MM.1S (cell line): Measurements from ENCODE around the gene PRKCE.

Experiments used
- EZH2 ChIP-seq: fragments of 300-600 bp; sonication (generic); optimal IDR thresholded peaks from 2 replicates; pipeline ENCODE3; 2017; ENCODE audit warnings: low read depth, mild to moderate bottlenecking, antibody characterized with exemption, low read length, mixed read lengths
- TF ChIP-seq, protein P1 (sequence below): fragments of 300-600 bp; sonication (generic); IDR thresholded peaks from 2 replicates; pipeline ENCODE4 v1.5.1; 2016; ENCODE audit warnings: antibody characterized with exemption, low read length, mixed read lengths

GRCh38 chr2:46227674-46228289 is 576.3 kb downstream of the PRKCE start:
- TF ChIP-seq, protein P1, sequence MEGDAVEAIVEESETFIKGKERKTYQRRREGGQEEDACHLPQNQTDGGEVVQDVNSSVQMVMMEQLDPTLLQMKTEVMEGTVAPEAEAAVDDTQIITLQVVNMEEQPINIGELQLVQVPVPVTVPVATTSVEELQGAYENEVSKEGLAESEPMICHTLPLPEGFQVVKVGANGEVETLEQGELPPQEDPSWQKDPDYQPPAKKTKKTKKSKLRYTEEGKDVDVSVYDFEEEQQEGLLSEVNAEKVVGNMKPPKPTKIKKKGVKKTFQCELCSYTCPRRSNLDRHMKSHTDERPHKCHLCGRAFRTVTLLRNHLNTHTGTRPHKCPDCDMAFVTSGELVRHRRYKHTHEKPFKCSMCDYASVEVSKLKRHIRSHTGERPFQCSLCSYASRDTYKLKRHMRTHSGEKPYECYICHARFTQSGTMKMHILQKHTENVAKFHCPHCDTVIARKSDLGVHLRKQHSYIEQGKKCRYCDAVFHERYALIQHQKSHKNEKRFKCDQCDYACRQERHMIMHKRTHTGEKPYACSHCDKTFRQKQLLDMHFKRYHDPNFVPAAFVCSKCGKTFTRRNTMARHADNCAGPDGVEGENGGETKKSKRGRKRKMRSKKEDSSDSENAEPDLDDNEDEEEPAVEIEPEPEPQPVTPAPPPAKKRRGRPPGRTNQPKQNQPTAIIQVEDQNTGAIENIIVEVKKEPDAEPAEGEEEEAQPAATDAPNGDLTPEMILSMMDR = no peak
- no peak for TF ChIP-seq EZH2
